NCI-H146 (cell line): ENCODE results near the gene CAPG.

ENCODE experiments used
- DNase-seq: peaks from one replicate; lab custom pipeline; 2025; lab: John Stamatoyannopoulos, UW

CAPG gene

DNA sequence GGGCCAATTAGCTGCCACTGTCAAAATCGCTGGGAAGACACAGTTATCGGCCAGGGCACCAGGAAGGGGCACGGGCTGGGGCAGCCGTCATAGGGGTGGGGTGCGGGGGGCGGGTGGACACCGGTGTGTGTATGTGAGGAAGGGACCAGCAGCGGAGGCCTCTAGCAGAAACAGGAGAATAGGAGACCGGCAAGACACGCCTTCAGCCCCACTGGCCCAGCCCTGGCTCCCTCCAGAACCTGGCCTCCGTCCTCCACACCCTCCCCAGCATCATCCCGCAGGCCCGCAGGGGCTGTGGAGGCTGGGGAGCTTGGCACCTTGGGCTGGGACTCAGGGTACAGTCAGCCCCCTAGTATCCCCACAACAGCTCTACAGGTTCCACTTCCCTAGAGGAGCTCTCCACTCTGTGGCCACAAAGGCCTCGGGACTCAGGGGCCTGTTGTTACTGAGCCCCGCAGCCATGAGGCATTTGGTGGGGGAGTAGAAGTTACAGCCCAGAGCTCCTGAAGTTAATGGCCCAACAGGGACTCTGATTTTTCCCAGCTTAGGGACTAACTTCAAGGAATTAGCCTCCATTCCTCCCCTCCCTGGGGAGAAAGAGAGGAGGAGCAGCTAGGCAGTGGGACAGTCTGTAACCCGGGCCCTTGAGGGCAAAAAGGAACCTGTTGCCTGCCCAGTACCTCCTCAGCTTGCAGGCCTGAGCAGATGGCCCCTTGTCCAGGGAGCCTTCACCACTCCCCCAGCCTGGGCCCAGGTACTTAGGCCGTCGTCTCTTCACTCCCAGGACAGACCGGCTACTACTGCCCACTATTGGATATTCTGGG, 28.2 kb upstream of the CAPG start:
- DNase-seq, result peak; percentile 69

DNA sequence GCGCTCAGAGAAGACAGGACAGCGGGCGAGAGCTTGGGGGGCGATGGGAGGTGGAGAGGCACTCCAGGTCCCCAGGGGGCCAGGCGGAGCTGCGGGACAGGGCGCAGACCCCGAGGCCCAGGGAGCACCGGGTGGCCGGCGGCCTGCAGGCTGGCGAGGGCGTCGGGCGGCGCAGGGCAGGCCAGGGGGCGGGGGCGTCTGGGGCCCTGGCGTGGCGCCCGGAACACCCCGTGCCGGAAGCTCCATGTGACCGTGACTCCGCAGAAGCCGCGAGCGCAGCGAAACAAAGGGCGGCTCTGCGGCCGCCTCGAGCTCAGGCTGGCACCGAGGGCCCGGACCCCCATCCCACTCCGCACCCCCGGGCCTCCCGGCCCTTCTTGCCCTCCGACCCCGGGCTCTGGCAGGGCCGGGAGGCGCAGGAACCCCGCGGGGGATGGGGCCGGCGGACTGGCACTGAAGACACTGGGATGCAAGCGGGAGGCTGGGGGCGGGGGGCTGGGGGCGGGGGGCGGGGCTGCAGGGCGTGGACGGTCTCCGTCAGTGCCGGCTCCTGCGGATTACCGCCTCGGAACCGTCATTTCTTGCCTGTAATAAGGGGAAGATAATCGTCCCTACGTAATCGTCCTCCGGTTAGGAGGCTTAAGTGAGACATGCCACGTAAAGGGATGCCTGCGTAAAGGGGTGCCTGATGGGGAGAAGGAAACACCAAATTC, 27.5 kb upstream of the CAPG start:
- DNase-seq, result peak; percentile 86

DNA sequence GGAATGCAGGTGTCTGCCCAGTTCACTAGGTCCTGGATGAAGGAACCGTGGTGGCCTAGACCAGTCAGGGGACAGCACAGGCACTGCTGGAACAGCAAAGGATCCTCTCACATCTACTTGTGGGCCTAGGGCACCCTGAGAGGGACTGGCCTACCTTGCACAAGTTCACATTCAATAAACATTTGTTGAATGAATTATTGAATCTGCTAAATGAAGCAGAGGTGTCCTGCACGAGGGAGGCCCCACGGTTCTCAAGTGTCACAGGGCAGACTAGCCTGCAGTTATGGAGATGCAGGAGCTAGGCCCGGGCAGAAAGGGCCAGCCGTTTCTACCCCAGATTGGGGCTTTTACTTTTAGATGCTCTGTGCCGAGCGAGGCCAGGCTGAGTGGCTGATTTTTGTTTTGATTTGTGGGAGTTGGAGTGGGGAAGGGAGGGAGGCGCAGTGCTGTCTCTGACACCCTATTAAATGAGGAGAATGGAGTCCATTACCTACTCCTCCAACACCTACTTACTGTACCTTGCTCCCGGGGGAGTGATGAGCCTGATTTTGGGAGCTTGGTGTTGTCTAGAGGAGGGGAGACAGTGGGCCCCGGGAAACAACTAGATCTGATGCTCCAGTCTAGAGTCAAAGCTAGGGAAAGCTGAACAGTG, 26.8 kb upstream of the CAPG start:
- no peak for DNase-seq

GRCh38 chr2:85435981-85436835, 26.0 kb upstream of the CAPG start:
- DNase-seq, result no peak

GRCh38 chr2:85435220-85435958, 25.2 kb upstream of the CAPG start:
- no peak for DNase-seq

DNA sequence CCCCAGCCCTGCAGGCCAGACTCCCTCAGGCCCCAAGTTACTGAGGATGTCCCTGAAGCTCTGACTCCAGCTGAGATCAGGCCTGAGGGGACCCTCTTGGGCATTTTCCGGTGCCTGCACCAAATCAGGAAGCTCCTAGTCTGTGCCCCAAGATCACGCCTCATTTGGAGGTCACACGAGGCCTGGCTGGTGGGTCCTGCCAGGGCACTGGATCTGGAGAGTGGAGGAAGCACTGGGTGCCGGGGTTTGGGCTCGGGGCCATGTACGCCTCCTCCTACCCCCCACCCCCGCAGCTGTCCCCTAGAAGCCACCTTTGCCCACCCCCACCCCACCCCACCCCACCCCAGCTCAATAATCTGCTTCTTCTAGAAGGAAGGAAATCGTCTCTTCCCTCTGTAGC, 24.5 kb upstream of the CAPG start:
- no peak for DNase-seq

- DNase-seq, result peak; percentile 48
These were observed 23.4 kb upstream of the CAPG start for GRCh38 chr2:85433511-85434089.

DNA sequence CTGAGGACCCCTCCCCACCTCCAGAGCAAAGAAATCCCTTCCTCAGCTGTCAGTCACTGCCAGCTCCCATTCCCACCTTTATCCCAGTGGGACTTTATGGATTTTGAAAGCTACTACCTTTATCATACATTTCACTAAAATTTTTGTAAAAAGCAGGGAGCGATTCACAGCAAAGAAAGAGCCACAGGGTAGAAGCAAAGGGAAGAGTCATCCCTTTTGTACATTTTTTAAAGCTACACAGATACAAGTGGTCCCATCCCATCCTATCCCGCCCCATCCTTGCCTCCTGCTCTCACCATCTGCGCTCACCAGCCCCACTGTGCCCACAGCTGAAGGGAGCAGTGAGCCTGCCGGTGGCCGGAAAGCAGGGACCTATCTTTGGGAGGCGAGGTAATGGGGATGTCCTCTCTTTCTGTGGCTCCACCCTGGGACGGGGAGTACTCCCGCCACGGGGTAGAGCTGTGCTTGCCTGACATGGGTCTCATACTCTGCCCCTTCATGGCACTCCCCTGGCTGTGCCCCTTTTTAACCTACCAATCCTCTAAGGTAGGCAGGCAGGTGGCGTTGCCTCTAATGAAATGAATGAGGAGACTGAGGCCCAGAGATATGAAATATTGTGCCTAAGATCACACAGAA, 21.5 kb upstream of the CAPG start:
- no peak for DNase-seq

GRCh38 chr2:85430752-85431569, 20.8 kb upstream of the CAPG start:
- DNase-seq, result peak; percentile 78

GRCh38 chr2:85429924-85430289, 19.7 kb upstream of the CAPG start:
- DNase-seq, result no peak

GRCh38 chr2:85429213-85429923, 19.2 kb upstream of the CAPG start:
- no peak for DNase-seq

DNA sequence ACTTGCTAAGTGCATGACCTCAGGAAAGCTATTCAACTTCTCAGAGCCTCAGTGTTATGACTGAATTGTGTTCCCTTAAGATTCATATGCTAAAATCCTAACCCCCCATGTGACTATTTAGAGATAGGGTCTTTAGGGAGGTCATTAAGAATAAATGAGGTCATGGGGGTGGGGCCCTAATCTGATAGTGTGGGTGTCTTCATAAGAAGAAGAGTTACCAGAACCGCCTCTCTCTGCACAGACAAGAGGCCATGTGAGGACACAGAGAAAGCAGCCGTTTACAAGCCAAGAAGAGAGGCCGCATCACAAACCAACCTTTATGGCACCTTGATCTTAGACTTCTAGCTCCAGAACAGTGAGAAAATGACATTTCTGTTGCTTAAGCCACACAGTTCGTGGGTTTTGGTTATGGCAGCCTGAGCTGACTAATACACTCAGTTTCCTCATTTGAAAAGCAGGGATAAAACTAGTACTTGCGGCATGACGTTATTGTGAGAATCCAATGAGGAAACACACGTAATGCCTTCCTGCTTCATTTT, 18.2 kb upstream of the CAPG start:
- no peak for DNase-seq

DNA sequence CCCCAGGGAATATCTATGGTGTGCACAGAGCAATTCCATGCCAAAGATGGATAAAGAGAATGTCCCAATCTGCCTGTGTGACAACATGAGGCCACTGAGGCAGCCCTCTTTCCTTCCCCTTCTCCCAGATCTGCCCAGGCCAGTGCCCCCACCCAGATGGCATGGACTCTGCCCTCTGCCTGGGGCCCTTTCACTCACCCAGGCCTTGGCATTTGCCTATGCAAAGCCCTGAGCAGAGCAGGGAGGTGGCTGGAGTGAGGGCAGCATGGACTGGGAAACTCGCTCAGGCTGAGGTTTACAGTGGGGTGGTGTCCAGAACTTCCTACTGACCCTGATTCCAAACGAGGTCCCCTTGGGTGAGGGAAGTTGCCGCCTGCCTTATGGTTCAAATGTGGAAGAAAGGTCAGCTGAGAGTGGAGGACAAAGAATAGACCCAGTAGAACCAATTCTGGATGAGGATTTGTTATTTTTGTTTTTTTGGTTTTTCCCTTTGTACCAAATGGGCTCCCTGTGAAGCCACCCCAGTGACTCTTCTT, 17.2 kb upstream of the CAPG start:
- DNase-seq, result no peak

GRCh38 chr2:85425588-85425987, 15.4 kb upstream of the CAPG start:
- no peak for DNase-seq

GRCh38 chr2:85423525-85423924, 13.4 kb upstream of the CAPG start:
- DNase-seq, result no peak

DNA sequence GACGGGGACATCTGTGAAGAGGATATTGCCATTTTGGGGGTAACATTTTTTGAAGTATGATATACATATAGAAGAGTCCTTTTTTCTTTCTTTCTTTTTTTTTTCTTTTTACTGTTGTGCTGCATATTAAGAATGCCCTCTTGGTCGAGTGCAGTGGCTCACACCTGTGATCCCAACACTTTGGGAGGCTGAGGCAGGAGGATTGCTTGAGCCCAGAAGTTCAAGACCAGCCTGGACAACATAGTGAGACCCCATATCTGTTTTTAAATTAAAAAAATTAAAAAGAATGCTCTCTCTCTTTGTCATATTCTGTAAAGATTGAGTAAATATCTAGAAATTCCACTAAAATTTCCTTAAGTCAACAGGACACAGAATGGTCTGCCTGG, 11.9 kb upstream of the CAPG start:
- DNase-seq, result no peak

DNA sequence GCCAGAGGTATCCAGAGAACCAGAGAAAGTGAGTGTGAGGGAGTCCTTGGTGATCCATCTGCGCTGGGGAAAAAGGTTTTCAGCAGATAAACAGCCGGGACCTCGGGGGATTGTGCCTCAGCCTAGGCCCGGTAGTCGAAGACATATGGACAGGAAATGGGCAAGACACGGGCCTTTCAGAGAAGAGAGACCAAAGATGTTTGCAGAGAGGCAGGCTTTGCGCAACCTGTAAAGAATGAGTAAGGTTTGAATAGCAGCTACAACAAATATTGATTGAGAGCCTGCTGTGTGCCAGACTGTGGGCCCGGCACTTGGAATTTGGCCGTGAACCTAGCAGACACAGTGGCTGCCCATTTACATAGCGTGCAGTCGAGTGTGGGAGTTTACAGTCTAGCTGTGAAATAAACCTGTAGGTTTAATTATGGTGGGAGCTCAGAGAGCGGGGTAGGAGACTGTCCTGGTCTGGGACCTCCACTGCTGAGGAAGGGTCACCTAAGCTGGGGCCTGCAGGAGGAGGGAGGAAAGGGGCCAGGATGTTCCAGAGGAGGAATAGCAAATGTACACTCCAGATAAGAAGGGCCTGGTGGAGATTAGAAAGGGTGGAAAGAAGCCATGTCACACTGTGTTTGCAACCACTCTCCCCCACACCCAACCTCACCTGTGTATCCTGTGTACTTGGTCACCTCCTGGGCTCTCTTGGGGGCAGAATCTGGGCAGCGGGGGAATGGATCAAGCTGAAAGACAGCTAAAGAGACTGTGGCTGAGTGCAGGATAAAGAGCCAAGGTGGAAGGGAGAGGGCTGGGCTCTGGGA, 11.3 kb upstream of the CAPG start:
- peak; percentile 85 for DNase-seq
